ENCODE data around the gene SF3B1.
A peak's percentile ranks its signal among the peaks of the same experiment; 100 is the strongest.
"Not testable (repeated sequence)": the region's sequence is repeated elsewhere in the genome, so short reads cannot be mapped to it uniquely, and the experiment has no call there.

SF3B1 gene

GRCh38 chr2:197433780-197434438 is 919 bp downstream of the SF3B1 start:
- no peaks in the 10 kb centered on the region for H3K9me3 ChIP-seq (ENCODE audit: control insufficient read depth, insufficient read depth, low read depth, low read length)
- peaks cover 14% of the 10 kb centered on the region for H3K36me3 ChIP-seq (ENCODE audit: control insufficient read depth, insufficient read depth, low read length)
- H3K9ac ChIP-seq (ENCODE audit: low read length), result peak overlapping the region; percentile 100
- H3K4me3 ChIP-seq (ENCODE audit: low read depth, low read length), result peak overlapping the region; percentile 99
- H3K27me3 ChIP-seq (ENCODE audit: control insufficient read depth, insufficient read depth, low read length), result no peaks in the 10 kb centered on the region
- peak overlapping the region; percentile 99 for H3K27ac ChIP-seq (ENCODE audit: low read depth, low read length)
- H3K4me1 ChIP-seq (ENCODE audit: control insufficient read depth, insufficient read depth, low read length), result peaks cover 20% of the 10 kb centered on the region; the same call in 1 of the 2 replicates

GRCh38 chr2:197432527-197432926 is 2.3 kb downstream of the SF3B1 start:
- not testable (repeated sequence) for H3K27ac ChIP-seq (ENCODE audit: low read depth, low read length); H3K9me3 ChIP-seq (ENCODE audit: control insufficient read depth, insufficient read depth, low read depth, low read length); H3K27me3 ChIP-seq (ENCODE audit: control insufficient read depth, insufficient read depth, low read length); H3K9ac ChIP-seq (ENCODE audit: low read length)
- H3K4me3 ChIP-seq (ENCODE audit: low read depth, low read length), result peak overlapping the region; percentile 99; the same call in 1 of the 2 replicates
- H3K36me3 ChIP-seq (ENCODE audit: control insufficient read depth, insufficient read depth, low read length), result peaks cover 15% of the 10 kb centered on the region
- H3K4me1 ChIP-seq (ENCODE audit: control insufficient read depth, insufficient read depth, low read length), result peaks cover 20% of the 10 kb centered on the region; the same call in 1 of the 2 replicates

DNA sequence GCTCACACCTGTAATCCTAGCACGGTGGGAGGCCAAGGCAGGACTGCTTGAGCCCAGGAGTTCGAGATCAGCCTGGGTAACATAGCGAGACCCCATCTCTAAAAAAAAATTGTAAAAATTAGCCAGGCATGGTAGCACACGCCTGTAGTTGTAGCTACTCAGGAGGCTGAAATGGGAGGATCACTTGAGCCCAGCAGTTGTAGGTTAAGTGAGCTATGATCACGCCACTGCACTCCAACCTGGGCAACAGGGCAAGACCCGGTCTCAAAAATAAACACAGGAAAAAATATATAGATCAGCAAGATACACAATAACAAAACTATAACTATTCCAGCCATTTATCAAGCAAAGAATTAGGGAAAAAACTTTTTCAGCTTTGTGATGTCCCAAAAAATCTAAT is 3.0 kb downstream of the SF3B1 start:
- Histone ChIP-seq H3K9ac (ENCODE audit: low read length) (no peak overlapping the region), H3K27me3 (ENCODE audit: control insufficient read depth, insufficient read depth, low read length) (no peaks in the 10 kb centered on the region), H3K4me3 (ENCODE audit: low read depth, low read length) (peak overlapping the region; percentile 8; the same call in 1 of the 2 replicates), H3K36me3 (ENCODE audit: control insufficient read depth, insufficient read depth, low read length) (peaks cover 15% of the 10 kb centered on the region), H3K27ac (ENCODE audit: low read depth, low read length) (no peak overlapping the region), H3K4me1 (ENCODE audit: control insufficient read depth, insufficient read depth, low read length) (peaks cover 25% of the 10 kb centered on the region), H3K9me3 (ENCODE audit: control insufficient read depth, insufficient read depth, low read depth, low read length) (no peaks in the 10 kb centered on the region)

DNA sequence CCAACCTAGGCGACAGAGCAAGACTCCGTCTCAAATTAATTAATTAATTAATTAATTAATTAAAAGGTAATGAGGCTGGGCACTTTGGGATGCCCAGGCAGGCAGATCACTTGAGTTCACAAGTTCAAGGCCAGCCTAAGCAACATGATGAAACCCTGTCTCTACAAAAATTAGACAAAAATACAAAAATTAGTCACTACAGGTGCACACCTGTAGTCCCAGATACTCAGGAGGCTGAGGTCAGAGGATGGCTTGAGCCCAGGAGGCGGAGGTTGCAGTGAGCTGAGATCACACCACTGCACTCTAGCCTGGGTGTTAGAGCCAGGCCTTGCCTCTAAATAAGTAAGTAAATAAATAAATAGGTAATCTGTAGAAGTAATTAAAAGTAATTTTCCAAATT is 6.8 kb downstream of the SF3B1 start:
- peaks cover 16% of the 10 kb centered on the region for H3K4me1 ChIP-seq (ENCODE audit: control insufficient read depth, insufficient read depth, low read length)
- H3K9ac ChIP-seq (ENCODE audit: low read length), result no peak overlapping the region
- no peaks in the 10 kb centered on the region for H3K27me3 ChIP-seq (ENCODE audit: control insufficient read depth, insufficient read depth, low read length)
- peaks cover 25% of the 10 kb centered on the region for H3K36me3 ChIP-seq (ENCODE audit: control insufficient read depth, insufficient read depth, low read length)
- H3K9me3 ChIP-seq (ENCODE audit: control insufficient read depth, insufficient read depth, low read depth, low read length), result no peaks in the 10 kb centered on the region
- no peak overlapping the region for H3K4me3 ChIP-seq (ENCODE audit: low read depth, low read length)
- H3K27ac ChIP-seq (ENCODE audit: low read depth, low read length), result no peak overlapping the region

GRCh38 chr2:197426723-197427603 is 7.9 kb downstream of the SF3B1 start:
- no peak overlapping the region for H3K4me3 ChIP-seq (ENCODE audit: low read depth, low read length)
- no peak overlapping the region for H3K9ac ChIP-seq (ENCODE audit: low read length)
- H3K9me3 ChIP-seq (ENCODE audit: control insufficient read depth, insufficient read depth, low read depth, low read length), result no peaks in the 10 kb centered on the region
- no peaks in the 10 kb centered on the region for H3K27me3 ChIP-seq (ENCODE audit: control insufficient read depth, insufficient read depth, low read length)
- H3K4me1 ChIP-seq (ENCODE audit: control insufficient read depth, insufficient read depth, low read length), result peaks cover 10% of the 10 kb centered on the region
- no peak overlapping the region for H3K27ac ChIP-seq (ENCODE audit: low read depth, low read length)
- peaks cover 33% of the 10 kb centered on the region for H3K36me3 ChIP-seq (ENCODE audit: control insufficient read depth, insufficient read depth, low read length)

DNA sequence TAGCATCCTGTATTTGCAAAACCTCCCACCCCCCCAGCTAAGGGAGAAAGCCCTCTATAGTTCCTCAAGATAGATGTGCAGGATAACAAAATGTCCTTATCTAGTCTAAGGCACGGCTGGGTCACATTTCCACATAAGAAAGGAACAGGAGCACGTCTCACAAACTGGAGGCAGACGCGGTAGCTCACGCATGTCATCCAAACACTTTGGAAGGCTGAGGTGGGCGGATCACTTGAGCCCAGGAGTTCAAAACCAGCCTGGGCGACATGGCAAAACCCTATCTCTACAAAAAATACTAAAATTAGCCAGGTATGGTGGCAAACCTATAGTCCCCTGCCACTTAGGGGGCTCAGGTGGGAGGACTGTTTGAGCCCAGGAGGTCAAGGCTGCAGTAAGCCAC is 9.3 kb downstream of the SF3B1 start:
- Histone ChIP-seq H3K36me3 (ENCODE audit: control insufficient read depth, insufficient read depth, low read length) (peaks cover 47% of the 10 kb centered on the region), H3K9ac (ENCODE audit: low read length) (no peak overlapping the region), H3K27ac (ENCODE audit: low read depth, low read length) (no peak overlapping the region)

DNA sequence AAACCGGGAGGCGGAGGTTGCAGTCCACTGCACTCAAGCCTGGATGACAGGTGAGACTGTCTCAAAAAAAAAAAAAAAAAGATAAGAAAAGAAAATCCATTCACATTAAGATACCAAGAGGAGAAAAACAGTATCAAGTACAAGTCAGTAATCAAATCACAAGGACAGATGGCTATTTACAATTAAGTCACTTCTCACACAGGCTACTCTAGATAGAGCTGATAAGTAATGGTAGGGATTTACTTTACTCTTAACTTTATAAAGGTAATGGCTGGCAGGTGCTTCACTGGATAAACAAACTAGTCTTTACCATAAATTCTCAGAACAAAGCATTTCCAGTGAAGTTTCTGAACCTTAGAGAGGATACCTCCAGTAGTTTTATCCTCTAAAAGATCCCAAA is 11.5 kb downstream of the SF3B1 start:
- peaks cover 61% of the 10 kb centered on the region for H3K36me3 ChIP-seq (ENCODE audit: control insufficient read depth, insufficient read depth, low read length)
- H3K4me1 ChIP-seq (ENCODE audit: control insufficient read depth, insufficient read depth, low read length), result peaks cover 5% of the 10 kb centered on the region
- H3K27ac ChIP-seq (ENCODE audit: low read depth, low read length), result no peak overlapping the region
- no peak overlapping the region for H3K9ac ChIP-seq (ENCODE audit: low read length)
- H3K27me3 ChIP-seq (ENCODE audit: control insufficient read depth, insufficient read depth, low read length), result no peaks in the 10 kb centered on the region
- H3K4me3 ChIP-seq (ENCODE audit: low read depth, low read length), result no peak overlapping the region
- no peaks in the 10 kb centered on the region for H3K9me3 ChIP-seq (ENCODE audit: control insufficient read depth, insufficient read depth, low read depth, low read length)

More for the DNA sequence above, 9.3 kb downstream of the SF3B1 start:
- H3K4me3 ChIP-seq (ENCODE audit: low read depth, low read length), result no peak overlapping the region
- no peaks in the 10 kb centered on the region for H3K27me3 ChIP-seq (ENCODE audit: control insufficient read depth, insufficient read depth, low read length)
- no peaks in the 10 kb centered on the region for H3K9me3 ChIP-seq (ENCODE audit: control insufficient read depth, insufficient read depth, low read depth, low read length)
- H3K4me1 ChIP-seq (ENCODE audit: control insufficient read depth, insufficient read depth, low read length), result peaks cover 5% of the 10 kb centered on the region

- Histone ChIP-seq H3K9ac (ENCODE audit: low read length) (no peak overlapping the region), H3K27ac (ENCODE audit: low read depth, low read length) (no peak overlapping the region), H3K4me3 (ENCODE audit: low read depth, low read length) (no peak overlapping the region), H3K9me3 (ENCODE audit: control insufficient read depth, insufficient read depth, low read depth, low read length) (no peaks in the 10 kb centered on the region), H3K36me3 (ENCODE audit: control insufficient read depth, insufficient read depth, low read length) (peaks cover 94% of the 10 kb centered on the region), H3K27me3 (ENCODE audit: control insufficient read depth, insufficient read depth, low read length) (no peaks in the 10 kb centered on the region), H3K4me1 (ENCODE audit: control insufficient read depth, insufficient read depth, low read length) (no peaks in the 10 kb centered on the region)
These were observed 15.4 kb downstream of the SF3B1 start for GRCh38 chr2:197419438-197419837.

DNA sequence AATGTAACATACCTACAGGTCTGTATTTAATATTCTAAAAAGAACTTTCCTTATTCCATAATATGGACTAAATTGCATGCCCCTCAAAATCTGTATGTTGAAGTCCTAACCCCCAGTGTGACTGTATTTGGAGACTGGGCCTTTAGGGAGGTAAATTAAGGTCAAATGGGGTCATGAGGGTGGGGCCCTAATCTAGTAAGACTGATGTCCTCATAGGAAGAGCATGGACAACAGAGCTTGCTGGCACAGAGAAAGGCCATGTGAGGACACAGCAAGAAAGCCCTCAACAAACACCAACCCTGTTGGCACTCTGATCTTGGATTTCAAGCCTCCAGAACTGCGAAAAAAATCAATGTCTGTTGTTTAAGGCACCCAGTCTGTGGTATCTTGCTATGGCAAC is 18.6 kb downstream of the SF3B1 start:
- Histone ChIP-seq H3K4me1 (ENCODE audit: control insufficient read depth, insufficient read depth, low read length) (no peaks in the 10 kb centered on the region), H3K9ac (ENCODE audit: low read length) (no peak overlapping the region), H3K36me3 (ENCODE audit: control insufficient read depth, insufficient read depth, low read length) (peaks cover 98% of the 10 kb centered on the region), H3K4me3 (ENCODE audit: low read depth, low read length) (no peak overlapping the region), H3K27me3 (ENCODE audit: control insufficient read depth, insufficient read depth, low read length) (no peaks in the 10 kb centered on the region), H3K27ac (ENCODE audit: low read depth, low read length) (no peak overlapping the region), H3K9me3 (ENCODE audit: control insufficient read depth, insufficient read depth, low read depth, low read length) (no peaks in the 10 kb centered on the region)

GRCh38 chr2:197414515-197414914 is 20.3 kb downstream of the SF3B1 start:
- Histone ChIP-seq H3K4me3 (ENCODE audit: low read depth, low read length) (no peak overlapping the region), H3K27ac (ENCODE audit: low read depth, low read length) (no peak overlapping the region), H3K36me3 (ENCODE audit: control insufficient read depth, insufficient read depth, low read length) (peaks cover 98% of the 10 kb centered on the region)

GRCh38 chr2:197414039-197414438 is 20.8 kb downstream of the SF3B1 start:
- peaks cover 98% of the 10 kb centered on the region for H3K36me3 ChIP-seq (ENCODE audit: control insufficient read depth, insufficient read depth, low read length)

More at GRCh38 chr2:197414515-197414914, 20.3 kb downstream of the SF3B1 start:
- Histone ChIP-seq H3K9ac (ENCODE audit: low read length) (no peak overlapping the region), H3K4me1 (ENCODE audit: control insufficient read depth, insufficient read depth, low read length) (no peaks in the 10 kb centered on the region), H3K27me3 (ENCODE audit: control insufficient read depth, insufficient read depth, low read length) (no peaks in the 10 kb centered on the region), H3K9me3 (ENCODE audit: control insufficient read depth, insufficient read depth, low read depth, low read length) (no peaks in the 10 kb centered on the region)

More at GRCh38 chr2:197414039-197414438, 20.8 kb downstream of the SF3B1 start:
- no peaks in the 10 kb centered on the region for H3K9me3 ChIP-seq (ENCODE audit: control insufficient read depth, insufficient read depth, low read depth, low read length)
- H3K9ac ChIP-seq (ENCODE audit: low read length), result no peak overlapping the region
- no peaks in the 10 kb centered on the region for H3K4me1 ChIP-seq (ENCODE audit: control insufficient read depth, insufficient read depth, low read length)
- H3K27me3 ChIP-seq (ENCODE audit: control insufficient read depth, insufficient read depth, low read length), result no peaks in the 10 kb centered on the region
- H3K27ac ChIP-seq (ENCODE audit: low read depth, low read length), result no peak overlapping the region
- no peak overlapping the region for H3K4me3 ChIP-seq (ENCODE audit: low read depth, low read length)
